Spleen (tissue), 7 donors: ENCODE results near the gene HTR3D.

Source experiments
- POLR2A ChIP-seq, 3 donors: fragments of 450-650 bp; IDR thresholded peaks; one replicate each; pipeline ENCODE4 v1.5.1; 2017; ENCODE audit warnings: antibody characterized with exemption in 3 of 3, mild to moderate bottlenecking in 1 of 3
- POLR2AphosphoS5 ChIP-seq, 3 donors: sonication (generic); formaldehyde crosslinking; IDR thresholded peaks; one replicate each; pipeline ENCODE4 v1.5.1; 2017; ENCODE audit warnings: antibody characterized with exemption in 3 of 3
- TF ChIP-seq, protein P1 (sequence below), 11 experiments: fragments of 200-600 bp in 7 of 11; fragments of 450-650 bp in 4 of 11; sonication (generic) in 4 of 11; IDR thresholded peaks in 8 of 11; conservative IDR thresholded peaks in 3 of 11; 1 replicate in 7 of 11; 2 replicates in 4 of 11; pipeline versions ENCODE4 v1.4.0 to v1.8.0; 2016 to 2021; ENCODE audit warnings: antibody characterized with exemption in 11 of 11, inconsistent platforms in 4 of 11, mild to moderate bottlenecking in 1 of 11
- donor health status: DM: no; HTN: no; CAD: no; lungs with moderate emphysema.
- donor health status: DM: no; HTN: no; CAD: no.
- donor health status: DM: no; HTN: no; CAD: no.

DNA sequence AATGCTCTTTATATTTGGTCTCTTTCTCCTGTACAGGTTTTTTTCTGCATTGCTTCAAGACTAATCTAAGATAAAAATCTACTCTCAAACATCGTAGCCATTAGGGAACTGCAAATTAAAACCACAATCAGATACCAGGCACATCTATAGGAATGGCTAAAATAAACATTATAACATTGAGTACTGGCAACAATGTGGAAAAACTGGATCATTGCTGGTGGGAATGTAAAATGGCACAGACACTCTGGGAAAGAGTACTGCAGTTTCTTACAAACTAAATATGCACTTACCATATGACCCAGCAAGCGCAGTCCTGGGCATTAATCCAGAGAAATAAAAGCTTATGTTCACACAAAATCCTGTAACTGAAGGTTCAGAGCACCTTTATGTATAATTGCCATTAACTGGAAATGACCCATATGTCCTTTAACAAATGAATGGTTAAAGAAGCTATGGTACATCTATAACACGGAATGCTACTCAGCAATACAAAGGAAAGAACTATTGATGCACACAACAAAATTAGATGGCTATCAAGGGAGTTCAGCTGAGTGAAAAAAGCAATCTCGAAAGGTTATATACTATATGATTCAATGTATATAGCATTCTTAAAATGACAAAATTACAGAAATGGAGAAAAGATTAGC, 20.2 kb upstream of the HTR3D start:
- TF ChIP-seq POLR2A (IDR thresholded peaks at IDR 0.05), result no peak
- TF ChIP-seq, protein P1, sequence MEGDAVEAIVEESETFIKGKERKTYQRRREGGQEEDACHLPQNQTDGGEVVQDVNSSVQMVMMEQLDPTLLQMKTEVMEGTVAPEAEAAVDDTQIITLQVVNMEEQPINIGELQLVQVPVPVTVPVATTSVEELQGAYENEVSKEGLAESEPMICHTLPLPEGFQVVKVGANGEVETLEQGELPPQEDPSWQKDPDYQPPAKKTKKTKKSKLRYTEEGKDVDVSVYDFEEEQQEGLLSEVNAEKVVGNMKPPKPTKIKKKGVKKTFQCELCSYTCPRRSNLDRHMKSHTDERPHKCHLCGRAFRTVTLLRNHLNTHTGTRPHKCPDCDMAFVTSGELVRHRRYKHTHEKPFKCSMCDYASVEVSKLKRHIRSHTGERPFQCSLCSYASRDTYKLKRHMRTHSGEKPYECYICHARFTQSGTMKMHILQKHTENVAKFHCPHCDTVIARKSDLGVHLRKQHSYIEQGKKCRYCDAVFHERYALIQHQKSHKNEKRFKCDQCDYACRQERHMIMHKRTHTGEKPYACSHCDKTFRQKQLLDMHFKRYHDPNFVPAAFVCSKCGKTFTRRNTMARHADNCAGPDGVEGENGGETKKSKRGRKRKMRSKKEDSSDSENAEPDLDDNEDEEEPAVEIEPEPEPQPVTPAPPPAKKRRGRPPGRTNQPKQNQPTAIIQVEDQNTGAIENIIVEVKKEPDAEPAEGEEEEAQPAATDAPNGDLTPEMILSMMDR (IDR thresholded peaks at IDR 0.05 in 8 of 11, conservative IDR thresholded peaks at IDR 0.05 in 3 of 11), result no peak
- no peak for TF ChIP-seq POLR2AphosphoS5 (IDR thresholded peaks at IDR 0.05)
